HG02981 (cell line): ENCODE results near the gene TMEM37.

Source experiments
- ATAC-seq: cut with Tn5 transposase; IDR thresholded peaks from one replicate; pipeline ENCODE4 v1.9.1; 2021; ENCODE audit warnings: mild to moderate bottlenecking, moderate library complexity; ENCODE audit not compliant: unreplicated experiment

TMEM37 gene

GRCh38 chr2:119451336-119452050 is 19.8 kb downstream of the TMEM37 start:
- no peak for ATAC-seq

- no peak for ATAC-seq
Observed at GRCh38 chr2:119453972-119454593, 22.4 kb downstream of the TMEM37 start.

GRCh38 chr2:119455066-119455718 is 23.5 kb downstream of the TMEM37 start:
- no peak for ATAC-seq

DNA sequence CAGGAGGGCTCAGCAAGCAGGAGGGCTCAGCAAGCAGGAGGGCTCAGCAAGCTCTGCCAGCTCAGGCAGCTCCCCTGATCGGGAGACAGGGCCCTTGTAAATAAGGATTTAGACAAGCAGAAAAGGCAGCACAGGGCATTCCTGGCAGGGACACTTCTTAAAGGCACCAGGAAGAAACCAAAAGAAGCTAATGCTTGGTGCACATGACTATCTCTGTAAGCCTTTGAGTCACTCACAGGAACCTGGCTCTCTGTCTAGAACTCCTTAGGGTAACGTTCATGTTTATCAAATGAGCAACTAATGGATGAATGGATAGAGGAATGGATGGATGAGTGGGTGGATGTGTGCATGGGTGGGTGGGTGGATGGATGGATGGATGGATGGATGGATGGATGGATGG is 28.4 kb downstream of the TMEM37 start:
- no peak for ATAC-seq

DNA sequence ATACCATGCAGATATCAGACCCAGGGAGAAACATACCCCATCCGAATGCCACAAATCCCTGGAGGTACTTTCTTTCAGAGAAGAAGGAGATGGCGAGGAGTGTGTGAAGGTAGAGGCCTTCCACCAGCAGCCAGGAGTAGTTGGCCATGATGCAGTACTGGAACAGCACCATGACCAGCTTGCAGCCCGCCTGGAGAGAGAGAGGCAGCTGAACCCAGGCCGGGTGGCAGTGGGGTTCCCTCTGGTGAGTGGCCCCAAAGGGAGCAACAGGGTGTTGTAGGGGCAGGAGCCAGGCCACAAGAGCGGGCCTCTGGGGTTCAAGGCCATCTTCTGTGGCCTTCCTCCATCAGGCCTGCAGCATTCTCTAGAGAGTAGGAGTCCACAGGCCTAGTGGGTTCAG is 30.2 kb downstream of the TMEM37 start:
- ATAC-seq, result no peak

GRCh38 chr2:119462574-119462973 is 30.9 kb downstream of the TMEM37 start:
- no peak for ATAC-seq

GRCh38 chr2:119463136-119463535 is 31.5 kb downstream of the TMEM37 start:
- ATAC-seq, result no peak

GRCh38 chr2:119463990-119464389 is 32.3 kb downstream of the TMEM37 start:
- no peak for ATAC-seq

GRCh38 chr2:119464981-119465380 is 33.3 kb downstream of the TMEM37 start:
- no peak for ATAC-seq

GRCh38 chr2:119465687-119466086 is 34.0 kb downstream of the TMEM37 start:
- ATAC-seq, result no peak

- no peak for ATAC-seq
Observed at GRCh38 chr2:119466373-119466772, 34.7 kb downstream of the TMEM37 start.

DNA sequence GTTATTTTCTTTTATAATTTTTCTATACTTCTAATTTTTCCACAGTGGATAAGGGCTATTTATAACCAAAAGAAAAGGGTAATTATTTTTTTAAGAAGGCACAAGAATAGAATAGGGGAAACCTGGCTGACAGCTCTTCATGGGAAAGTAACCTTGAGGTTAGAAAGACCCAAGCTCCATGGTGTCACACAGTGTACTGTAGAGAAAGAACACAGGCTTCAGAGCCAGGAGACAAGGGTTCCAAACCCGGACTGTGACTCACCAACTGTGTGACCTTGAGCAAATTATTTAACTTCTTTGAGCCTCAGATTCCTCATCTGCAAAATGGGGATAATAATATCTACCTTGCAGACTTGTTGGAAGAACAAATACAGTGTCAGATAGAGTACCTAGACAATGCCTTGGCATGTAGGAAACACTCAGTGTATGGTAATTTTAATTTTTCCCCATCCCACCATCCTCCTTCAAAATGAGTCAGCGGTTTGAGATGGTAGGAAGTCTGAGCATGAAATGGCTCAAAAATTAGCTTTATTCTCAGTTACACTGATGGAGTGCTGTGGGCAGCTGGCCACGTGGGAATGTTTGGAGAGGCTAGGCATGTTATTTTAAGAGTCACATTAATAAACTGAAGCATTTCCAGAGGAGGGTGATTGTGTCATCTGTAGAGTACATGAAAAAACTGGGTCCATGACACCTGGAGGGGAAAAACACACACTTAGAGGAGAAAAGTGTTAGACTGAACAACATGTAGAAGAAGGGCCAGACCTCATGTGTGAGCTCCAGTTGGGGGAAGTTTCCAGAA is 36.7 kb downstream of the TMEM37 start:
- ATAC-seq, result no peak

GRCh38 chr2:119469131-119469530 is 37.5 kb downstream of the TMEM37 start:
- ATAC-seq, result no peak

GRCh38 chr2:119469661-119470297 is 38.1 kb downstream of the TMEM37 start:
- no peak for ATAC-seq

DNA sequence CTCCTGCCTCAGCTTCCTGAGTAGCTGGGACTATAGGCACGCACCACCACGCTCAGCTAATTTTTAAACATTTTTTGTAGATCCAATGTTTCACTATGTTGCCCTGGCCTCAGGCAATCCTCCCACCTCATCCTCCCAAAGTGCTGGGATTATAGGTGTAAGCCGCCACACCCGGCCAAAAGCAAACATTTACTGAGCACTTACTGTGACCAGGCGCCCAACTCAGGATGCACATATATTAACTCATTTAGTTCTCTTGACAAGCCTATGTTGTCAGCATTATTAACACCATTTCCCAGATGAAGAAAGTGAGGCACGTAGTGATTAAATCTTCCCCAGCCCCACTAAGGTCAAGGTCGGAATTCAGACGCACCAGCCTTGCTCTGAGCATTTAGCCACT is 41.1 kb downstream of the TMEM37 start:
- ATAC-seq, result no peak

- no peak for ATAC-seq
Observed at GRCh38 chr2:119473621-119474370, 42.1 kb downstream of the TMEM37 start.

GRCh38 chr2:119474371-119475224 is 42.9 kb downstream of the TMEM37 start:
- ATAC-seq, result no peak

- no peak for ATAC-seq
Observed at GRCh38 chr2:119475225-119475856, 43.7 kb downstream of the TMEM37 start.

GRCh38 chr2:119475857-119476244 is 44.2 kb downstream of the TMEM37 start:
- no peak for ATAC-seq
